WERI-Rb-1 (cell line): Measurements from ENCODE around the gene HLA-DMA.

Source experiments
- DNase-seq: peaks from one replicate; pipeline ENCODE4 v3.0.0-alpha.2; 2020
- H3K27ac ChIP-seq: fragments of 250-450 bp; sonication (Bioruptor Pico); 2 replicates; pipeline ENCODE4 v1.5.1; 2020; ENCODE audit warnings: mild to moderate bottlenecking, moderate library complexity
- H3K27me3 ChIP-seq: fragments of 250-450 bp; sonication (Bioruptor Pico); 2 replicates; pipeline ENCODE4 v1.5.1; 2021; ENCODE audit warnings: mild to moderate bottlenecking, low read depth, moderate library complexity; ENCODE audit not compliant: insufficient read depth, severe bottlenecking
- H3K36me3 ChIP-seq: fragments of 250-450 bp; sonication (Bioruptor Pico); 2 replicates; pipeline ENCODE4 v1.5.1; 2020; ENCODE audit warnings: mild to moderate bottlenecking, moderate library complexity
- H3K4me3 ChIP-seq: 2 replicates; pipeline ENCODE4 v1.5.1; 2011; ENCODE audit warnings: low read depth, mild to moderate bottlenecking, control low read depth, low read length
- H3K9me3 ChIP-seq: fragments of 250-450 bp; sonication (Bioruptor Pico); 2 replicates; pipeline ENCODE4 v1.5.1; 2021; ENCODE audit warnings: mild to moderate bottlenecking, moderate library complexity; ENCODE audit not compliant: severe bottlenecking
- CTCF ChIP-seq: IDR thresholded peaks from 2 replicates; pipeline ENCODE4 v1.5.1; 2011; ENCODE audit warnings: low read depth, mild to moderate bottlenecking, control low read depth, inconsistent platforms, low read length

Gene HLA-DMA

GRCh38 chr6:32969685-32970412 is 17.0 kb upstream of the HLA-DMA start:
- Histone ChIP-seq H3K4me3 (peak overlapping the region; percentile 87), H3K27ac (peak overlapping the region; percentile 99), H3K27me3 (no peaks in the 10 kb centered on the region), H3K36me3 (peaks cover 51% of the 10 kb centered on the region), H3K9me3 (no peaks in the 10 kb centered on the region)
- peak; percentile 27; the same call in 1 of the 2 replicates for TF ChIP-seq CTCF
- peak; percentile 83 for DNase-seq

GRCh38 chr6:32968867-32969684 is 16.2 kb upstream of the HLA-DMA start:
- H3K4me3 ChIP-seq, result peak overlapping the region; percentile 87
- peak overlapping the region; percentile 99 for H3K27ac ChIP-seq
- no peaks in the 10 kb centered on the region for H3K9me3 ChIP-seq
- peak; percentile 16; the same call in 1 of the 2 replicates for TF ChIP-seq CTCF
- no peaks in the 10 kb centered on the region for H3K27me3 ChIP-seq
- peaks cover 43% of the 10 kb centered on the region for H3K36me3 ChIP-seq
- peak; percentile 91 for DNase-seq

GRCh38 chr6:32968093-32968866 is 15.4 kb upstream of the HLA-DMA start, which contains the start of gene BRD2:
TSS of gene BRD2 (plus strand) at chr6:32968594. CDS start at chr6:32972899, 4,305 bp downstream.
- no peak for TF ChIP-seq CTCF
- Histone ChIP-seq H3K27ac (peak within 1 kb of the TSS; percentile 99), H3K9me3 (no peaks in the 10 kb centered on the region), H3K36me3 (peaks cover 35% of the 10 kb centered on the region), H3K27me3 (no peaks in the 10 kb centered on the region), H3K4me3 (peak within 1 kb of the TSS; percentile 87)
- peak; percentile 100 for DNase-seq

GRCh38 chr6:32967151-32968091 is 14.5 kb upstream of the HLA-DMA start:
- peak; percentile 92 for DNase-seq
- Histone ChIP-seq H3K27ac (peak overlapping the region; percentile 99), H3K27me3 (no peaks in the 10 kb centered on the region), H3K4me3 (peak overlapping the region; percentile 87), H3K9me3 (no peaks in the 10 kb centered on the region), H3K36me3 (peaks cover 27% of the 10 kb centered on the region)
- TF ChIP-seq CTCF, result peak; percentile 70

- no peak for DNase-seq
- Histone ChIP-seq H3K27me3 (no peaks in the 10 kb centered on the region), H3K36me3 (peaks cover 9% of the 10 kb centered on the region), H3K9me3 (peaks cover 3% of the 10 kb centered on the region), H3K4me3 (no peak overlapping the region), H3K27ac (no peak overlapping the region)
- no peak for TF ChIP-seq CTCF
These were observed 11.9 kb upstream of the HLA-DMA start for GRCh38 chr6:32964776-32965175.
